ENCODE results near the gene KCNH6. TPM values are rescaled to one million over a fixed set of nuclear protein-coding genes. Genes with fewer than 3 reads are reported as not detected.

The KCNH6 gene
- total RNA-seq, 1 donor from 2014 or later: not detected

DNA sequence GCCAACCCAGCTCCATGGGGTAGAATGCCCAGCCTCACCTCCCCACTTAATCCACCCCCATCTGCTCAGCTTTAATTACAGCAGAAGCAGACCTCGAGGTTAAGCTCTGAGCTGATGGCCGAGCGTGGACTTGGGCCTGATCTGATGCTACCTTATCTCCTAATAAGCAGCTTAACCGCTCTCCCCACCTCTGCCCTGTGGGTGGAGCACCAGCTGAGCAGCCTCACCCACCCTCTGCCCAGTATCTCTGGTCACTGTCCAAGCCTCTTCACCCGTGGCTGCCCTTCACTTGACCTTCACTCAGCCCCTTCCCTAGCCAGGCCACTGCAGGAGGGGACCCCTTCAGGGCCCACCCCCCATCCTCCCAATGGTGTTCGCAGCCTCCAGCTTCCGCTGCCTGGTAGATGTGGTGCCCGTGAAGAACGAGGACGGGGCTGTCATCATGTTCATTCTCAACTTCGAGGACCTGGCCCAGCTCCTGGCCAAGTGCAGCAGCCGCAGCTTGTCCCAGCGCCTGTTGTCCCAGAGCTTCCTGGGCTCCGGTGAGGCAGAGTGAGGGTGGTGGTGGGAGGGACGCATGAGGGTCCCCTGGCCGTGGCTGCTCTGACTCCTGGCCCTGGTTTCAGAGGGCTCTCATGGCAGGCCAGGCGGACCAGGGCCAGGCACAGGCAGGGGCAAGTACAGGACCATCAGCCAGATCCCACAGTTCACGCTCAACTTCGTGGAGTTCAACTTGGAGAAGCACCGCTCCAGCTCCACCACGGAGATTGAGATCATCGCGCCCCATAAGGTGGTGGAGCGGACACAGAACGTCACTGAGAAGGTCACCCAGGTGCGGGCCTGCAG is 6.8 kb downstream of the KCNH6 start:
- no peak for DNase-seq (ENCODE audit: low read depth)
- TF ChIP-seq, protein P1, sequence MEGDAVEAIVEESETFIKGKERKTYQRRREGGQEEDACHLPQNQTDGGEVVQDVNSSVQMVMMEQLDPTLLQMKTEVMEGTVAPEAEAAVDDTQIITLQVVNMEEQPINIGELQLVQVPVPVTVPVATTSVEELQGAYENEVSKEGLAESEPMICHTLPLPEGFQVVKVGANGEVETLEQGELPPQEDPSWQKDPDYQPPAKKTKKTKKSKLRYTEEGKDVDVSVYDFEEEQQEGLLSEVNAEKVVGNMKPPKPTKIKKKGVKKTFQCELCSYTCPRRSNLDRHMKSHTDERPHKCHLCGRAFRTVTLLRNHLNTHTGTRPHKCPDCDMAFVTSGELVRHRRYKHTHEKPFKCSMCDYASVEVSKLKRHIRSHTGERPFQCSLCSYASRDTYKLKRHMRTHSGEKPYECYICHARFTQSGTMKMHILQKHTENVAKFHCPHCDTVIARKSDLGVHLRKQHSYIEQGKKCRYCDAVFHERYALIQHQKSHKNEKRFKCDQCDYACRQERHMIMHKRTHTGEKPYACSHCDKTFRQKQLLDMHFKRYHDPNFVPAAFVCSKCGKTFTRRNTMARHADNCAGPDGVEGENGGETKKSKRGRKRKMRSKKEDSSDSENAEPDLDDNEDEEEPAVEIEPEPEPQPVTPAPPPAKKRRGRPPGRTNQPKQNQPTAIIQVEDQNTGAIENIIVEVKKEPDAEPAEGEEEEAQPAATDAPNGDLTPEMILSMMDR (conservative IDR thresholded peaks at IDR 0.05; ENCODE audit: low read depth, low read length): no peak
- H3K4me3 ChIP-seq (ENCODE audit: low read depth, low read length): no peak overlapping the region

DNA sequence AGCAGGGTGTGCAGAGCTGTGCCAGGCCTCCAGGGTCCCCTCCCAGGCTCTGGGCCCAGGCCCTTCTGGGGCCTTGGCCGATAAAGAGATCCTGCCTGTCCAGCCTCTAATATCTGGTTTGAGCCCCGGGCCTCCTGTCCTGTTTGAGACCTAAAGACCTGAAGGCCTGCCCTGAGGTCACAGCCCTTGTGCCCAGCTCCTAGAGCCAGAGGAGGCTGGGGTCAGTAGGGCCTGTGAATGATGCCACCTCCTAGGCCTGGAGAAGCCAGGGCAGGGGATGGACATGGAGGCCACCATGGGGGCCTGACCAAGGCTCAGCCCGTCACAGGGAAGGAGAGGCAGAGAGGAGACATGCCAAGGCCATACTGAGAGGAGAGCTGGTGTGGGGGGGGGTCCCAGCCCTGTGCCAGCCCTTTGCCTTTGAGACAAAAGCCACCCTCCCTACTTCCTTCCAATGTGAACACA is 7.4 kb downstream of the KCNH6 start:
- TF ChIP-seq, protein P1 (conservative IDR thresholded peaks at IDR 0.05; ENCODE audit: low read depth, low read length): no peak
- DNase-seq (ENCODE audit: low read depth): no peak
- H3K4me3 ChIP-seq (ENCODE audit: low read depth, low read length): no peak overlapping the region

DNA sequence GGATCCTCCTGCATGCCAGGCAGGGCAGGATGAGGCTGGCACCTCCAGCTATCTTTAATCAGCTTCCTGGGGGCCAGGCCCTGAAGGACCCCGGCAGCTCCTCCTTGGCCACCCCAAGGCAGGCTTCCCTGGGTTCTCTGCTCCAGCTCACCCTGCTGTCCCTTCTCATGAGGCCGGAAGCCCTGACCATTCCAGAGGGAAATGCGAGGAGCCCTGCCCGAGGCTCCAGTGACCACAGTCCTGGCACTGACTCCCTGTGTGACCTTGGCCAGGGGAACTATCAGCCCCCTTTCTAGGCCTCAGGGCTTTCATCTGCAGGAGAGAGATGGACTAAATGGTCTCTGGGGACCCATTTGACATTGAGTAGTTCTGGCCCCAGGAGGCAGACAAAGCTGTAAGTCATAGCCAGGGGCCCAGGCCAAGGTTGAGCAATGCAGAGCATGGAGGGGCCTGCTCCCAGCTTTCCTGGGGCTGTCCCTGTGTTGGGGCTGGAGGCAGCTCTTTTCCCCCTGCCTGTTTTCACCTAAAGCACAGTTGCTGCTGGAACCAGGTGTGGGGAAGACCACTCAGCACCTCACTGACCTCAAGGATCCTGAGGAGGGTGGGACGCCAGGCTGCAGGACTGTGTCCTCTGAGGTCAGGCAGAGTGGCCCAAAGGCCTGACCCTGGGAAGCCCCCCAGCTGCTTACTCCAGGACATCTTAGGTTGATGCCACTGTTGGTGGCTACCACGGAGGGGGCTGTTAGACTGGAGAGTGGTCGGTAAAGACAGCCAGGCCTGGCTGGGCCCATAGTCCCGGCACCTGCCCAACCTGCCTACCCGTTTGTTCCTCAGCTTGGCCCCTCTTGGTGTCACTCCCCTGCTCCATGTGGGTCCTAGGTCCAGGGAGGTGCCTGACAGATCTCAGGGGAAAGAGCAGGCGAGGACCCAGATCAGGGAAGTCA is 8.1 kb downstream of the KCNH6 start:
- no peak overlapping the region for H3K4me3 ChIP-seq (ENCODE audit: low read depth, low read length)
- no peak for DNase-seq (ENCODE audit: low read depth)
- TF ChIP-seq, protein P1 (conservative IDR thresholded peaks at IDR 0.05; ENCODE audit: low read depth, low read length): no peak

DNA sequence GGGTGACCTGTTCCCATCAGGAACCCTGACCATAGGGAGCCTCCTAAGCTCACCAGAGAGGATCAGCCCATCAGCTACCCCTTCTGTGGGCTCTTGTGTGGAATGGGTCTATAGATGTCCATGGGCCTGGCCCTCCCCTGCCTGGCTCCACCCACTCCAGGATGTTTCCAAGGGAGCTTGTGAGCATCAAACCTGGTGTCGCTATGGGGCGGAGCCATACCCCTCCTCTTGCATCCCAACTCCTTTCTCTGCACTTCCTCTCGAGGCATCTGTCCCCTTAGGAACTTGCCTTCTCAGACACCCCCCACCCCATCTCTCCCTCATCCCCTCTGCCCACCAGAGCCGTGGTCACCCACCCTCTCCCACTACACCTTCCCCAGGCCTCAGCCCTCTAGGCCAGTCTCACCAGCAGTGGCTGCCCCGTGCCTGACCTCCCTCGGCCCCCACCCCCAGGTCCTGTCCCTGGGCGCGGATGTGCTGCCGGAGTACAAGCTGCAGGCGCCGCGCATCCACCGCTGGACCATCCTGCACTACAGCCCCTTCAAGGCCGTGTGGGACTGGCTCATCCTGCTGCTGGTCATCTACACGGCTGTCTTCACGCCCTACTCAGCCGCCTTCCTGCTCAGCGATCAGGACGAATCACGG is 10.4 kb downstream of the KCNH6 start:
- no peak for DNase-seq (ENCODE audit: low read depth)
- TF ChIP-seq, protein P1 (conservative IDR thresholded peaks at IDR 0.05; ENCODE audit: low read depth, low read length): no peak

DNA sequence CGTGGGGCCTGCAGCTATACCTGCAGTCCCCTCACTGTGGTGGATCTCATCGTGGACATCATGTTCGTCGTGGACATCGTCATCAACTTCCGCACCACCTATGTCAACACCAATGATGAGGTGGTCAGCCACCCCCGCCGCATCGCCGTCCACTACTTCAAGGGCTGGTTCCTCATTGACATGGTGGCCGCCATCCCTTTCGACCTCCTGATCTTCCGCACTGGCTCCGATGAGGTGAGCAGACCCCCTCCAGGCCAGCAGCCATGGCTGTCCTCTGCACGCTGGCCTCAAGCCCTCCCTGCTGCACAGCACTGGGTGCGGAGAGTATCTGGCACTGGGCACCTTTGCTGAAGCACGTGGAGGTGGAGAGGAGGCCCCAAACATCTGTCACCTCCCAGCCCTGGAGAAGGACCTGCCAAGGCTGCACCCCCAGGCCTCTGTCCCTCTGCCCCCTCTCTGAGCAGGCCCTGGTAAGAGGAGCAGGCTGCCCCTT is 11.0 kb downstream of the KCNH6 start:
- no peak for DNase-seq (ENCODE audit: low read depth)
- TF ChIP-seq, protein P1 (conservative IDR thresholded peaks at IDR 0.05; ENCODE audit: low read depth, low read length): no peak
- H3K4me3 ChIP-seq (ENCODE audit: low read depth, low read length): no peak overlapping the region

More for the DNA sequence above, 10.4 kb downstream of the KCNH6 start:
- no peak overlapping the region for H3K4me3 ChIP-seq (ENCODE audit: low read depth, low read length)

DNA sequence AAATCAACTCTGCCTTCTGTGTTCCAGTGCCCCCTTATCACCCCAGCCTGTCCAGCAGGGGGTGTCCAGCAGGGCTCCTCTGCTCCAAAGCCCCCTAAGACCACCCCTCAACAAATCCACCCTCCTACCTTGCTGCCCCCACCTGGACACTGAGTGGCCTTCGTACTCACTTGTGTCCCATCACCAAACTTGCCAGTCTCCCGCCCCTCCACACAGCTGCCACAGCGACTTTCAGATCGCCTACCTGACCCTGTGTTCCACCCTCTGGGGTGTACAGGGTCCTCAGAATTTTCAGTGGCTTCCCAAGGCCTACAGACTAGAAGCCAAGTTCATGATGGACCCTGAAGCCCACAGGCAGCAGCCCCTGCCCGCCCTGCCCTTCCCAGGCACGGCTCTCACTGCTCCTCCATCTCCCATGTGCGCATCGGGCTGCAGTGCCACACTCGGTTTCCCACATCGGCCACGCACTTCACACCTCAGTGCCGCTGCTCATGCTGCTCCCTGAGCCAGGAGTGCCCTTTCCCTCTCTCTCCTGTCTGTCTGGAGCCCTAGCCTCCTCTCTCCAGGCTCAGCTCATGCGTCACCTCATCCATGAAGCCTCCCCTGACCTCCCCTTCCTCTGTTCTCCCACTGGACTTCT is 11.8 kb downstream of the KCNH6 start:
- TF ChIP-seq, protein P1 (conservative IDR thresholded peaks at IDR 0.05; ENCODE audit: low read depth, low read length): no peak
- no peak overlapping the region for H3K4me3 ChIP-seq (ENCODE audit: low read depth, low read length)
- no peak for DNase-seq (ENCODE audit: low read depth)

Data from epithelial cell of proximal tubule (primary cell).